ENCODE measurements around the gene RSF1.
"Not testable (repeated sequence)": the region's sequence is repeated elsewhere in the genome, so short reads cannot be mapped to it uniquely, and the experiment has no call there.

RSF1 gene

GRCh38 chr11:77672264-77672663, 148.3 kb downstream of the RSF1 start:
- DNase-seq, result peak; percentile 58

GRCh38 chr11:77669848-77670511, 150.5 kb downstream of the RSF1 start:
- no peak for DNase-seq

GRCh38 chr11:77668760-77669159, 151.8 kb downstream of the RSF1 start:
- DNase-seq, result no peak

- no peak for DNase-seq
These were observed 155.1 kb downstream of the RSF1 start for GRCh38 chr11:77665240-77665965.

- DNase-seq, result no peak
These were observed 158.9 kb downstream of the RSF1 start for GRCh38 chr11:77661670-77662069.

GRCh38 chr11:77660947-77661346, 159.6 kb downstream of the RSF1 start:
- DNase-seq, result no peak

- DNase-seq, result no peak
These were observed 162.1 kb downstream of the RSF1 start for GRCh38 chr11:77658213-77659013.

GRCh38 chr11:77656362-77656761, 164.2 kb downstream of the RSF1 start:
- DNase-seq, result no peak

GRCh38 chr11:77654770-77655434, 165.6 kb downstream of the RSF1 start:
- DNase-seq, result no peak

GRCh38 chr11:77650123-77650522, 170.4 kb downstream of the RSF1 start:
- DNase-seq, result no peak

GRCh38 chr11:77647654-77648305, 172.7 kb downstream of the RSF1 start:
- no peak for DNase-seq

GRCh38 chr11:77644887-77645286, 175.6 kb downstream of the RSF1 start:
- DNase-seq, result no peak

GRCh38 chr11:77642228-77642627, 178.3 kb downstream of the RSF1 start:
- DNase-seq, result no peak

- peak; percentile 89 for DNase-seq
These were observed 183.0 kb downstream of the RSF1 start, which contains the start of gene CLNS1A for GRCh38 chr11:77637345-77638165. Gene CLNS1A, minus strand, starts transcription at chr11:77637794. Its CDS starts 80 bp downstream, at chr11:77637714.

- DNase-seq, result no peak
These were observed 183.7 kb downstream of the RSF1 start for GRCh38 chr11:77636731-77637344.

- not testable (repeated sequence) for DNase-seq
These were observed 186.6 kb downstream of the RSF1 start for GRCh38 chr11:77633926-77634325.

GRCh38 chr11:77630157-77630710, 190.3 kb downstream of the RSF1 start:
- no peak for DNase-seq

- DNase-seq, result peak; percentile 12
These were observed 200.8 kb downstream of the RSF1 start for GRCh38 chr11:77619576-77620198.

GRCh38 chr11:77617892-77618291, 202.6 kb downstream of the RSF1 start:
- DNase-seq, result no peak

GRCh38 chr11:77611921-77612320, 208.6 kb downstream of the RSF1 start:
- DNase-seq, result no peak

Data from amniotic stem cell (primary cell).